ENCODE measurements around the gene VPS72. TPM values are rescaled to one million over a fixed set of nuclear protein-coding genes. Genes with fewer than 3 reads are reported as not detected.
"Not testable (repeated sequence)": the region's sequence is repeated elsewhere in the genome, so short reads cannot be mapped to it uniquely, and the experiment has no call there.

VPS72 gene
- total RNA-seq, 4 donors from 2014 or later, result 21.5 to 26.9 (median 24.4) TPM

DNA sequence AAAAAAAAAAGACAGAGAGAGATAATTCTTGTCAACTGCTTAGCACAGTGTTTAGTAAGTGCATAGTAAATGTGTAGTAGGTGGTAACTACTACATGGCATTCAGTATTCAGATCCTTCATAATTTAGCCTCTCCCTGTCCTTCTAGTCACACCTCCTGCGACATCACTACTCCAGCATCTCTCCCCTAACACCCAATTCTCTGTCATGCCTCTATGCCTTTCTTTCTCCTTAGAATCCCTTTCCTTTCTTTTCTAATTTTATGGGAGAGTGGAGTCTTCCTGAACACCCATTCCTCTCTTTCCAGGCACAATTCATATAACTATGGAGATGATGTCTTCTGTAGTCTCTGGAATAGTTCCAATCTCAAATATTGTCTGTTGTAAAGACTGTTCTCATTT lies 3.9 kb upstream of the VPS72 start:
- Histone ChIP-seq H3K9me3 (no peaks in the 10 kb centered on the region), H3K4me3 (no peak overlapping the region), H3K27me3 (no peaks in the 10 kb centered on the region), H3K4me1 (peaks cover 0 to 19% (median 5%) of the 10 kb centered on the region in 4 donors), H3K27ac (no peak overlapping the region), H3K36me3 (no peaks in the 10 kb centered on the region)
- TF ChIP-seq POLR2A (IDR thresholded peaks at IDR 0.05) (no peak), CTCF (IDR thresholded peaks at IDR 0.05) (no peak)
- no peak for DNase-seq

DNA sequence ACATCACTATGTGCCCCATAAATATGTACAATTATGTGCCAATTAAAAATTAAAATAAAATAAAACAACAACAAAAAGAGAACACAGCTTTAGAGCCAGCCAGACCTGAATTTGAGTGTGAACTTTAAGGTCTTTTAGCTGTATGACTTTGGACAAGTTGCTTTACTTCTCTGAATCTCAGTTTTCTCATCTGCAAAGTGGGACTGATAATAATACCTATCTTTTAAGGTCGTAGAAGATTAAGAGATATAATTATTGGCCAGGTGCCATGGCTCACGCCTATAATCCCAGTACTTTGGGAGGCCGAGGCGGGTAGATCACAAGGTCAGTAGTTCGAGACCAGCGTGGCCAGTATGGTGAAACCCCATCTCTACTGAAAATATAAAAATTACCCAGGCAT lies 3.3 kb upstream of the VPS72 start:
- TF ChIP-seq POLR2A (IDR thresholded peaks at IDR 0.05), result no peak
- no peak for TF ChIP-seq CTCF (IDR thresholded peaks at IDR 0.05)
- Histone ChIP-seq H3K9me3 (no peaks in the 10 kb centered on the region), H3K27me3 (no peaks in the 10 kb centered on the region), H3K4me1 (peaks cover 0 to 25% (median 6%) of the 10 kb centered on the region in 4 donors), H3K4me3 (no peak overlapping the region), H3K27ac (no peak overlapping the region), H3K36me3 (no peaks in the 10 kb centered on the region)
- peak in 1 of 3 donors; percentile 17 for DNase-seq

DNA sequence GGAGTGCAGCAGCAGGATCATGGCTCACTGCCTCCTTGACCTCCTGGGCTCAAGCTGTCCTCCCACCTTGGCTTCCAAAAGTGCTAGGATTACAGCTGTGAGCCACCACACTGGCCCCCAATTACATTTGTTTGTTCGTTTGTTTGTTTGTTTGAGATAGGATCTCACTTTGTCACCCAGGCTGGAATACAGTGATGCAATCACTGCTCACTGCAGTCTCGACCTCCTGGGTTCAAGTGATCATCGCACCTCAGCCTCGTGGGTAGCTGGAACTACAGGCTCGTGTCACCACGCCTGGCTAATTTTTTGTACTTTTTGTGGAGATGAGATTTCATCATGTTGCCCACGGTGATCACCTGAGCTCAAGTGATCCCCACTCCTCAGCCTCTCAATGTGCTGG lies 2.0 kb upstream of the VPS72 start:
- DNase-seq, result peak in 1 of 3 donors; percentile 18
- no peaks in the 10 kb centered on the region for H3K9me3 ChIP-seq
- TF ChIP-seq CTCF (IDR thresholded peaks at IDR 0.05), result no peak
- TF ChIP-seq POLR2A (IDR thresholded peaks at IDR 0.05), result no peak
- H3K4me1 ChIP-seq, result peaks cover 0 to 21% (median 6%) of the 10 kb centered on the region in 4 donors
- H3K27ac ChIP-seq, result no peak overlapping the region
- H3K4me3 ChIP-seq, result no peak overlapping the region
- H3K36me3 ChIP-seq, result no peaks in the 10 kb centered on the region
- H3K27me3 ChIP-seq, result no peaks in the 10 kb centered on the region

- H3K9me3 ChIP-seq, result not testable (repeated sequence)
These were observed 1.3 kb downstream of the VPS72 start for GRCh38 chr1:151188667-151189066.

DNA sequence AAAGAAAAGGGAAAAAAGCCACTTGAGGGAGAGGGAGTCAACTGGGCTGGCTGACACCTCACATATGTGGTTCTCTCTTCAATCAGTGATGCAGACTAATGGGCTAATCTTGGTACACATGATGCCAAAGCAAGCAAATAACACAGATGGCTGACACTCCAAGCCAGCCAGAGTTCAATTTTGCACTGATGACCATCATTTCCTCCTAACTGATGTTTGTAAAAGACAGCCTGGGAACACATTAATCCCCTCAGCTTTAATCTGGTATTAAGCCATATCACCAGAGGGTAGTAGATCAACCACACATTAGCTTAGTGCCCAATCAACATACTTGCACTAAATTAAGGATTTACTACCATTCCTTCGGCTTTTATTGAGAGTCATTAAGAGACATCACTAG lies 2.8 kb downstream of the VPS72 start:
- DNase-seq, result no peak
- Histone ChIP-seq H3K9me3 (no peaks in the 10 kb centered on the region), H3K4me1 (peaks cover 0 to 17% (median 6%) of the 10 kb centered on the region in 4 donors), H3K27me3 (no peaks in the 10 kb centered on the region), H3K4me3 (no peak overlapping the region), H3K27ac (no peak overlapping the region), H3K36me3 (peaks cover 0 to 36% (median 0%) of the 10 kb centered on the region in 3 donors)
- TF ChIP-seq POLR2A (IDR thresholded peaks at IDR 0.05), result no peak
- no peak for TF ChIP-seq CTCF (IDR thresholded peaks at IDR 0.05)

More at GRCh38 chr1:151188667-151189066, 1.3 kb downstream of the VPS72 start:
- Histone ChIP-seq H3K4me1 (peaks cover 0 to 17% (median 6%) of the 10 kb centered on the region in 4 donors), H3K36me3 (peaks cover 0 to 21% (median 0%) of the 10 kb centered on the region in 3 donors), H3K27ac (peak overlapping the region in 1 of 4 donors; percentile 85), H3K4me3 (peak overlapping the region in 3 of 4 donors; percentile 62 to 83 (median 74))
- H3K27me3 ChIP-seq, DNase-seq: not testable (repeated sequence)

- Histone ChIP-seq H3K4me3 (no peak overlapping the region), H3K4me1 (peaks cover 0 to 15% (median 5%) of the 10 kb centered on the region in 4 donors), H3K36me3 (peaks cover 0 to 66% (median 0%) of the 10 kb centered on the region in 3 donors), H3K9me3 (no peaks in the 10 kb centered on the region), H3K27ac (no peak overlapping the region), H3K27me3 (no peaks in the 10 kb centered on the region)
- no peak for DNase-seq
- TF ChIP-seq POLR2A (IDR thresholded peaks at IDR 0.05) (no peak), CTCF (IDR thresholded peaks at IDR 0.05) (no peak)
These were observed 5.8 kb downstream of the VPS72 start for GRCh38 chr1:151184211-151184610.
